Vagina (tissue), 2 donors: Measurements from ENCODE around the gene ARFIP1.

Experiments
- POLR2A ChIP-seq, 2 donors: fragments of 450-650 bp; IDR thresholded peaks; one replicate each; pipeline ENCODE4 v1.6.1; 2017; ENCODE audit warnings: antibody characterized with exemption in 2 of 2, mild to moderate bottlenecking in 2 of 2, moderate library complexity in 2 of 2
- POLR2AphosphoS5 ChIP-seq, 2 donors: sonication (generic); formaldehyde crosslinking; IDR thresholded peaks; one replicate each; pipeline ENCODE4 v1.9.0; 2017; ENCODE audit warnings: antibody characterized with exemption in 2 of 2, mild to moderate bottlenecking in 2 of 2, low read depth in 1 of 2; ENCODE audit not compliant: insufficient read depth in 1 of 2
- TF ChIP-seq, protein P1 (sequence below), 3 experiments: fragments of 450-650 bp in 2 of 3; fragments of 200-600 bp in 1 of 3; sonication (generic) in 1 of 3; IDR thresholded peaks; one replicate each; pipeline ENCODE4 v1.5.1; 2017 to 2019; ENCODE audit warnings: antibody characterized with exemption in 3 of 3, mild to moderate bottlenecking in 2 of 3, moderate library complexity in 2 of 3

DNA sequence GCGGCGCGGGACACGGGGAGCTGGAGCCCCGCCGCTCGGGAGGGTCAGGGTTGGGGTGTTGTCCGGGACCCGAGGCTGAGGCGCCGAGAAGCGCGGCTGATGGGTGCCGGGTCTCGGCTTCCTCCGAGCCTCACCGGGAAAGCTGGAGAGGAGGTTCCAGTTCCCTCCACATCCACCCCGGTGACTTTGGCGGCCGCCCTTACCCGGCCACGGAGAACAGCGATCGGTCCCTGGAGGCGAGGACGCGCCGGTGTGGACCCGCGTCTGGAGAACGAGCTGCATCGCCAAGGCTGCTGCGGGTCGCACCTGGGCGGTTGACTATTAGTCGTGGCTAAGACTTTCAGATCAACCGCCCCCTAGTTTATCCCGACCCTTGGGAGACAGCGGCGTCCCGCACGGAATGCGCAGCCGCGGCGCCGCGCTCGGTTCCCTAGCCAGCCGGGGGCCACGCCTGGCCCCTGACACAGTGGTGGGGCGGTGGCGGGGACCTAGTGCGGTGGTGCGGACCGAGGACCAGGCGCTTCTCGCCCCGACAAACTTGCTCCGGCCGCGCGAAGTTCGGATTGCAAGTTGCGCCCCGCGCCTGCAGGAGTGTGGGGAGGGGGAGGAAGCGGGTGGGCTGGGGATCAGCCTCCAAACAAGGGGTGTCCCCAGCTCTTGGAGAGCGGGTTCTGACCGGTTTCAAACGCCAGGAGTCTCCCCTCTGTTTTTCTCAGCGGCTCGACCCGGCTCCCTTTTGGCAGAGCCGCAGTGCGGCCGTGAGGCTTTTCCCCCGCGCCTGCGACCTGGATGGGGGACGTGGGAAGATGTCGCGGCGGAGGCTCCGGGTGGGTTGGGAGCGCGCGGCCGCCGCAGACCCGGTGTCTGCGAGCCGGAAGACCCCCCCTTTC, 156.9 kb downstream of the ARFIP1 start:
- TF ChIP-seq, protein P1, sequence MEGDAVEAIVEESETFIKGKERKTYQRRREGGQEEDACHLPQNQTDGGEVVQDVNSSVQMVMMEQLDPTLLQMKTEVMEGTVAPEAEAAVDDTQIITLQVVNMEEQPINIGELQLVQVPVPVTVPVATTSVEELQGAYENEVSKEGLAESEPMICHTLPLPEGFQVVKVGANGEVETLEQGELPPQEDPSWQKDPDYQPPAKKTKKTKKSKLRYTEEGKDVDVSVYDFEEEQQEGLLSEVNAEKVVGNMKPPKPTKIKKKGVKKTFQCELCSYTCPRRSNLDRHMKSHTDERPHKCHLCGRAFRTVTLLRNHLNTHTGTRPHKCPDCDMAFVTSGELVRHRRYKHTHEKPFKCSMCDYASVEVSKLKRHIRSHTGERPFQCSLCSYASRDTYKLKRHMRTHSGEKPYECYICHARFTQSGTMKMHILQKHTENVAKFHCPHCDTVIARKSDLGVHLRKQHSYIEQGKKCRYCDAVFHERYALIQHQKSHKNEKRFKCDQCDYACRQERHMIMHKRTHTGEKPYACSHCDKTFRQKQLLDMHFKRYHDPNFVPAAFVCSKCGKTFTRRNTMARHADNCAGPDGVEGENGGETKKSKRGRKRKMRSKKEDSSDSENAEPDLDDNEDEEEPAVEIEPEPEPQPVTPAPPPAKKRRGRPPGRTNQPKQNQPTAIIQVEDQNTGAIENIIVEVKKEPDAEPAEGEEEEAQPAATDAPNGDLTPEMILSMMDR (IDR thresholded peaks at IDR 0.05), result no peak
- no peak for TF ChIP-seq POLR2A (IDR thresholded peaks at IDR 0.05)
- TF ChIP-seq POLR2AphosphoS5 (IDR thresholded peaks at IDR 0.05; ENCODE audit: insufficient read depth in 1 of 2, low read depth in 1 of 2), result no peak
